ENCODE measurements around the gene NAALADL2. TPM values are rescaled to one million over a fixed set of nuclear protein-coding genes. Genes with fewer than 3 reads are reported as not detected.

The NAALADL2 gene
- total and polyA plus RNA-seq, 2 donors (not counting 3 experiments of a cell fraction or from before 2014, with no cell fraction given): 1.1 to 4.0 TPM

DNA sequence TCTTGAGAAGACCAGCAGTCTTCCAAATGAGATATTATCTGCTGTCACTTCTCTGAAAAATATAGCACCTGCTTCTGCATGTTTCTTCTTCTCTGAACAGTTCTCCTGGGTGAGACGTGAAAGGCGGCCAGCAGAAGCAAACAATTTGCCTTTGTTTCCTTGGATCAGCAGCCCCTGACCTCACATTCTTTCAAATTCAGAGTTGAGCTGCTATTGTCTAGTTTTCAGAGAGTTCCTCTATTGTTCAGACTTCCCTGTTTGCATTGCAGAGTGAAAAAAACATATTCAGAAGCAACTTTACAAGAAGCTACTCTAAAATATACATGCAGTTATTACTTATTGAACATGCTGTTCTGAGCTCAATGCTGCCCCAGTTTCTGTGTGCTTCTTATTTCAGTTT, 653.6 kb downstream of the NAALADL2 start:
- DNase-seq (ENCODE audit: low read depth, low spot score) (peak; percentile 73), FAIRE-seq (peak; percentile 59)
- Histone ChIP-seq H3K9me1 (replicated peaks; ENCODE audit: control insufficient read depth, extremely low read depth, insufficient read depth, low read length) (no peaks in the 10 kb centered on the region), H2AFZ (ENCODE audit: low read depth, low read length) (no peak overlapping the region), H3K4me3 (replicated peaks in 1 of 3; ENCODE audit: insufficient read depth in 1 of 3, low read depth in 1 of 3, low read length in 3 of 3) (no peak overlapping the region), H3K4me2 (ENCODE audit: insufficient read depth, low read length) (no peak overlapping the region), H3K79me2 (ENCODE audit: control insufficient read depth, insufficient read depth, low read length) (no peaks in the 10 kb centered on the region), H3K27me3 (ENCODE audit: control insufficient read depth in 2 of 2, insufficient read depth in 2 of 2, low read length in 2 of 2) (no peaks in the 10 kb centered on the region), H3K9ac (replicated peaks; ENCODE audit: extremely low read depth, insufficient read depth, low read length) (no peak overlapping the region), H3K4me1 (ENCODE audit: control insufficient read depth, extremely low read depth, insufficient read depth, low read length) (no peaks in the 10 kb centered on the region), H4K20me1 (replicated peaks; ENCODE audit: control insufficient read depth, extremely low read depth, insufficient read depth, low read length) (no peaks in the 10 kb centered on the region), H3K9me3 (replicated peaks; ENCODE audit: control insufficient read depth, insufficient read depth, low read length) (no peaks in the 10 kb centered on the region), H3K27ac (ENCODE audit: insufficient read depth, low read depth, low read length) (no peak overlapping the region), H3K36me3 (ENCODE audit: control insufficient read depth in 2 of 2, extremely low read depth in 1 of 2, insufficient read depth in 2 of 2, low read length in 2 of 2) (no peaks in the 10 kb centered on the region)
- no TSS peak for BruUV-seq (replicated peaks)
- dilution Hi-C loops (cut with MboI; ENCODE audit: extremely low pct_ligation_motif_present, low sequenced_read_pairs): no loop called here
- intact Hi-C loops (cut with micrococcal nuclease): no loop called here
- ChIA-PET POLR2A (no interaction called here), CTCF (interaction anchor here (0.6 to 1.5 kb wide), 4 partner anchors 9 to 153 kb away, joined by 3 read pairs; no protein-coding TSS in a partner anchor)
- TF ChIP-seq POLR2A (IDR thresholded peaks at IDR 0.05; ENCODE audit: low read depth, low read length): no peak
- no peak for TF ChIP-seq EZH2 (IDR thresholded peaks at IDR 0.05; ENCODE audit: borderline replicate concordance, low read depth, low read length, severe bottlenecking)
- TF ChIP-seq, protein P1, sequence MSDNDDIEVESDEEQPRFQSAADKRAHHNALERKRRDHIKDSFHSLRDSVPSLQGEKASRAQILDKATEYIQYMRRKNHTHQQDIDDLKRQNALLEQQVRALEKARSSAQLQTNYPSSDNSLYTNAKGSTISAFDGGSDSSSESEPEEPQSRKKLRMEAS (IDR thresholded peaks at IDR 0.05; ENCODE audit: insufficient read depth, insufficient read length): no peak
- TF ChIP-seq, protein P2, sequence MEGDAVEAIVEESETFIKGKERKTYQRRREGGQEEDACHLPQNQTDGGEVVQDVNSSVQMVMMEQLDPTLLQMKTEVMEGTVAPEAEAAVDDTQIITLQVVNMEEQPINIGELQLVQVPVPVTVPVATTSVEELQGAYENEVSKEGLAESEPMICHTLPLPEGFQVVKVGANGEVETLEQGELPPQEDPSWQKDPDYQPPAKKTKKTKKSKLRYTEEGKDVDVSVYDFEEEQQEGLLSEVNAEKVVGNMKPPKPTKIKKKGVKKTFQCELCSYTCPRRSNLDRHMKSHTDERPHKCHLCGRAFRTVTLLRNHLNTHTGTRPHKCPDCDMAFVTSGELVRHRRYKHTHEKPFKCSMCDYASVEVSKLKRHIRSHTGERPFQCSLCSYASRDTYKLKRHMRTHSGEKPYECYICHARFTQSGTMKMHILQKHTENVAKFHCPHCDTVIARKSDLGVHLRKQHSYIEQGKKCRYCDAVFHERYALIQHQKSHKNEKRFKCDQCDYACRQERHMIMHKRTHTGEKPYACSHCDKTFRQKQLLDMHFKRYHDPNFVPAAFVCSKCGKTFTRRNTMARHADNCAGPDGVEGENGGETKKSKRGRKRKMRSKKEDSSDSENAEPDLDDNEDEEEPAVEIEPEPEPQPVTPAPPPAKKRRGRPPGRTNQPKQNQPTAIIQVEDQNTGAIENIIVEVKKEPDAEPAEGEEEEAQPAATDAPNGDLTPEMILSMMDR (IDR thresholded peaks at IDR 0.05; ENCODE audit: extremely low read depth in 1 of 2, insufficient read depth in 1 of 2, low read depth in 1 of 2, low read length in 2 of 2): no peak
- no peak for TF ChIP-seq MYC (IDR thresholded peaks at IDR 0.05; ENCODE audit: low read depth, low read length)
- no peak for TF ChIP-seq JUN (IDR thresholded peaks at IDR 0.05; ENCODE audit: borderline replicate concordance, insufficient read depth, insufficient read length, low read depth)
- no peak for TF ChIP-seq POLR2AphosphoS5 (IDR thresholded peaks at IDR 0.05; ENCODE audit: insufficient read depth, low read depth, low read length)
- no peak for TF ChIP-seq FOS (IDR thresholded peaks at IDR 0.05; ENCODE audit: borderline replicate concordance, insufficient read depth, low read length)
- no peak for TF ChIP-seq GATA2 (IDR thresholded peaks at IDR 0.05; ENCODE audit: insufficient read depth, insufficient read length, low read depth, low read length)

Measured in endothelial cell of umbilical vein (primary cell).